Astrocyte of the cerebellum (primary cell): ENCODE data around the gene ITGA8.

Experiments used
- DNase-seq: peaks from one replicate; pipeline ENCODE4 v3.0.0-alpha.2; 2011; ENCODE audit warnings: low read depth
- H3K4me3 ChIP-seq: 2 replicates; pipeline ENCODE4 v1.5.1; 2011; ENCODE audit warnings: mild to moderate bottlenecking, low read depth, low read length, moderate library complexity
- in situ Hi-C: cut with HindIII; loops from 2 replicates; pipeline ENCODE4 v1.10.0; 2017; ENCODE audit warnings: low sequenced_read_pairs
- TF ChIP-seq, protein P1 (sequence below): IDR thresholded peaks from 2 replicates; pipeline ENCODE4 v1.5.1; 2012; ENCODE audit warnings: low read length, low read depth, moderate library complexity, mild to moderate bottlenecking; ENCODE audit errors: missing control alignments

ITGA8 gene

DNA sequence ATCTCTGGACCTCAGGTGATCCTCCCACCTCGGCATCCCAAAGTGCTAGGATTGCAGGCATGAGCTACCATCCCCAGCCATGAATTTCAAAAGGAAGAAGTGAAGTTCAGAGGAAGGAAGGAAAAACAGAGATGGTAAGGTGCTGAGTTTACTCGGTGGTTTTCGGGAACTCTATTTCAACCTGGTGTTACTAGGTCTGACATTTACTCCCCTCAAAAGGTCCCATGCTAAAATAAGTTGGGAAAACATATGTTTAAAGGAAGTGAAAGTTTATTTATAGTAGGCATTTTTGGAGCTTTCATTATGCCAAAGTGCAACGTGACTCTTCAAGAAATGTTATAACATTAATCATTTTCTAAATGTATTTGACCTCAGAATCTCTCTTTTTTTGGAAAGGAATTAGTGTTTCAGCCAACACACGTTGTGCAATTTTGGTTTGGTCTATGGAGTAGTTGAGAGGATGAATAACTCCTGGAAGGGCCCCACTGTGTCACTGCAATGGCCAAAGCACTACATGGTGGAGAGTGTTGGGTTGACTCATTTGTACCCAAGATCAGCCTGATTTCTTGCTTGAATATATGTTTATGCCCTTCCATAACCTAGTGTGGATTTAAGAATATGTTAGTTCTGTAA is 233.9 kb downstream of the ITGA8 start:
- no peak overlapping the region for H3K4me3 ChIP-seq
- TF ChIP-seq, protein P1, sequence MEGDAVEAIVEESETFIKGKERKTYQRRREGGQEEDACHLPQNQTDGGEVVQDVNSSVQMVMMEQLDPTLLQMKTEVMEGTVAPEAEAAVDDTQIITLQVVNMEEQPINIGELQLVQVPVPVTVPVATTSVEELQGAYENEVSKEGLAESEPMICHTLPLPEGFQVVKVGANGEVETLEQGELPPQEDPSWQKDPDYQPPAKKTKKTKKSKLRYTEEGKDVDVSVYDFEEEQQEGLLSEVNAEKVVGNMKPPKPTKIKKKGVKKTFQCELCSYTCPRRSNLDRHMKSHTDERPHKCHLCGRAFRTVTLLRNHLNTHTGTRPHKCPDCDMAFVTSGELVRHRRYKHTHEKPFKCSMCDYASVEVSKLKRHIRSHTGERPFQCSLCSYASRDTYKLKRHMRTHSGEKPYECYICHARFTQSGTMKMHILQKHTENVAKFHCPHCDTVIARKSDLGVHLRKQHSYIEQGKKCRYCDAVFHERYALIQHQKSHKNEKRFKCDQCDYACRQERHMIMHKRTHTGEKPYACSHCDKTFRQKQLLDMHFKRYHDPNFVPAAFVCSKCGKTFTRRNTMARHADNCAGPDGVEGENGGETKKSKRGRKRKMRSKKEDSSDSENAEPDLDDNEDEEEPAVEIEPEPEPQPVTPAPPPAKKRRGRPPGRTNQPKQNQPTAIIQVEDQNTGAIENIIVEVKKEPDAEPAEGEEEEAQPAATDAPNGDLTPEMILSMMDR: no peak
- DNase-seq: peak; percentile 26
- in situ Hi-C loops: no loop called here

DNA sequence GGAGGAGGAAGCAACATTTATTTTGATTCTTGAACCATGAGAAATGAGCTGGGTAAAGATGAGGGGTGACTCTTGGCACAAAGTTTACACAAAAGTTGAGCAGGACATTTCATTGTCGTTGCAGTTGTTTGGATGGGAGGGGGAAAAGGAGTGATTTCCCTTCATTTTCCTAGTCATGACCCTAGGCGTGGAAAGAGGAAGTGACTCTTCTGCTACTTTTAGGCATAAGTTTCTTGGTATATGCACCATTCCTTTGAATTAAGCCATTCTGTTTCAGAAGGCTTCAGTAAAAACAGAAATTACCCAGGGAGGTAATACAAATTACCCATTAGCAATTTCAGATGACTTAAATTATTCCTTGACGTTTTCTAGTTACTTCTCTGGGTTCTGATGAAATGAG is 234.7 kb downstream of the ITGA8 start:
- DNase-seq: no peak
- TF ChIP-seq, protein P1: no peak
- in situ Hi-C loops: no loop called here
- no peak overlapping the region for H3K4me3 ChIP-seq

DNA sequence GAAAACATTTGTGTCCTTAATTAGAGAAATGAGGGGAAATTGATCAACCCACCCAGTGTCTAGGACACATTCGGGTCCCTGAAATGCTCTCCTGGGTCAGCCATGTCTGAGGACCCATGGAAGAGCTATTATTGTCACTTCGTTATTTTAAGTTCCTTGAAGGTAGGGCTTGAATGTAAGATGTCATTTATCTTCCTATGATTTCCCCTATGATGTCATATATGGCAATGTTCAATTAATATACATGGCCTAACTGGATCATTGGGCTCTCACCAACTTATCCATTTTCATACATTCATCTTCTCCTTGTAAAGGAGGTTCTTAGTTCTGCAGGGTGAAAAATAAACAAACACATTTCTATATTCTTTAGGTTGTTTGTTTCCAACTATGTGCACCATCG is 235.6 kb downstream of the ITGA8 start:
- in situ Hi-C loops: no loop called here
- DNase-seq: no peak
- no peak overlapping the region for H3K4me3 ChIP-seq
- TF ChIP-seq, protein P1: no peak

DNA sequence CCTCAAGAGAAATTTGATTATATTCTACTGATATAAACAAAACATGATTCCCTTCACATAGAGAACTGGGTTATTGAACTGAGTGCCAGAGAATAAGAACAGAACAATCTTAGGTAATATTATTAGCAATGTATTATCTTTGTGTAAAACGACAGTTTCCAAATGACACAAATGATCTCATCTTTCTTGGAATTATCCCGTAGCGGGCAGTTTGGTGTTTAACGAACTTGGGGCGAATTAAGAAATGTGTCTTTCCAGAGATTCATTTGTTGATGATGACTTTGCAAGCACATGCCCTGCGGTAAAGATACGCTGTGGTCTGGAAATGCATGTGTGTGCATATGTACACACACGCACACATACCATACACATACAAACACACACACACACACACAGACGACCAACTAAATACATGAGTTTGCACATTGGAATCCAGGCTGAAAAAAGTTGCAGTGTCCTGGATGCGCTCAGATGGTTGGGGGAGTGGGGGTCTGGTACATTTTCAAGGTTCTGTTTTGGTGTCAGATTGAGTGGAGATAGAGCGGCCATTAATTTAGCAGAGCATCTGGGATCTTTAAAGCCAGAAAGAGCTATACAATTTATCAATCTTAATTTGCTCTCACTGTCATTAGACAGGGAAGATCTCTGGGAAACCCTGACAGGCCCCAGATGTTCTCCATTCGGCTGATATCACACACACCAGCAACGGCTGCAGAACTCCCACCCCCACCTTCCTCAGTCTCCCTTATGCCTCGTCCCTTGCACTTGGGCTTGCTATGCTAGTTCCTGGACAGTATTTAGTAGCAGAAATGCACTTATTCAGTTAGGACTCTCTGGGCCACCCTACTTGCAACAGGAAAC is 236.3 kb downstream of the ITGA8 start:
- no peak for DNase-seq
- H3K4me3 ChIP-seq: no peak overlapping the region
- in situ Hi-C loops: no loop called here
- TF ChIP-seq, protein P1: no peak

DNA sequence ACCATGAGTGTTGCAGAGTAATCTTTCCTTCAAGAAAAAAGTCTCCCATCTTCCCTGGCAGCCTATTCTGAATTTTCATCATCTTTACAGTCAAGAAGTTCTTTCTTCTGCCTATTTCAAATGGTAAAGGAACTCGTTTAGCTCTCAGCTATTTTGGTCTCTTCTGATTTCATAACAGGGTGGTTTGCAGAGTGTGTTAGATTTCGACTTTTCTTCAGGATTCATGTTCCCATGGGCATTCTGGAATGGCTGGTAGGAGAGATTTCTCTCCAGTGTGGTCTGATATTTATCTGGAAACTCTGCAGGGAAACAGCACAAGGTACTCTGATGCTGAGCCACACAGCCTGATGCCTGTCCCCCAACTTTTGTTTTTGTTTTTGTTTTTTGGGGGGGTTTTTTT is 237.6 kb downstream of the ITGA8 start:
- TF ChIP-seq, protein P1: no peak

DNA sequence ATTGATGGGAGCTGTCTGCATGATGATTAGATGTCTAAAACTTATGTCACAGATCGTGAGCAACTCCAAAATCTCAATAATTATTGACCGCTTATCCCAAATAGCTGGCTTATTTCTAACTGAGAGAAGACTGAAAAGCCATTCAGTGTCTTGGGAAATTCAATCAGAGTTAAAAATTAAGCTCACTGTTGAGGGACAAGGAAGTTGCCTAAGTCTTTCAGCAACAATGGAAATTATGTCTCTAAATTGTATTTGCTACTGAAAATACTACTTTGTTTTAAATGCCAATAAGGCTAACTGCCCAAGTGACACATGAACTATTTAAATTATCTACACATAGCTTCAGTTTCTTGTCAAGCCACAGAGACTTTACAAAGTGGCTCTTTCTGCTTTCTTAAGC is 240.8 kb downstream of the ITGA8 start:
- TF ChIP-seq, protein P1: no peak
- in situ Hi-C loops: no loop called here
- H3K4me3 ChIP-seq: no peak overlapping the region
- DNase-seq: no peak

More for the DNA sequence above, 237.6 kb downstream of the ITGA8 start:
- DNase-seq: no peak
- in situ Hi-C loops: no loop called here
- H3K4me3 ChIP-seq: no peak overlapping the region
